Amygdala (tissue), 56 donors: ENCODE results near the gene PARN.
"Not testable (repeated sequence)": the region's sequence is repeated elsewhere in the genome, so short reads cannot be mapped to it uniquely, and the experiment has no call there.

Experiments used
- DNase-seq, 56 donors: peaks; one replicate each; lab custom pipeline; 2025; lab: John Stamatoyannopoulos, UW

PARN gene, protein sequence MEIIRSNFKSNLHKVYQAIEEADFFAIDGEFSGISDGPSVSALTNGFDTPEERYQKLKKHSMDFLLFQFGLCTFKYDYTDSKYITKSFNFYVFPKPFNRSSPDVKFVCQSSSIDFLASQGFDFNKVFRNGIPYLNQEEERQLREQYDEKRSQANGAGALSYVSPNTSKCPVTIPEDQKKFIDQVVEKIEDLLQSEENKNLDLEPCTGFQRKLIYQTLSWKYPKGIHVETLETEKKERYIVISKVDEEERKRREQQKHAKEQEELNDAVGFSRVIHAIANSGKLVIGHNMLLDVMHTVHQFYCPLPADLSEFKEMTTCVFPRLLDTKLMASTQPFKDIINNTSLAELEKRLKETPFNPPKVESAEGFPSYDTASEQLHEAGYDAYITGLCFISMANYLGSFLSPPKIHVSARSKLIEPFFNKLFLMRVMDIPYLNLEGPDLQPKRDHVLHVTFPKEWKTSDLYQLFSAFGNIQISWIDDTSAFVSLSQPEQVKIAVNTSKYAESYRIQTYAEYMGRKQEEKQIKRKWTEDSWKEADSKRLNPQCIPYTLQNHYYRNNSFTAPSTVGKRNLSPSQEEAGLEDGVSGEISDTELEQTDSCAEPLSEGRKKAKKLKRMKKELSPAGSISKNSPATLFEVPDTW

DNA sequence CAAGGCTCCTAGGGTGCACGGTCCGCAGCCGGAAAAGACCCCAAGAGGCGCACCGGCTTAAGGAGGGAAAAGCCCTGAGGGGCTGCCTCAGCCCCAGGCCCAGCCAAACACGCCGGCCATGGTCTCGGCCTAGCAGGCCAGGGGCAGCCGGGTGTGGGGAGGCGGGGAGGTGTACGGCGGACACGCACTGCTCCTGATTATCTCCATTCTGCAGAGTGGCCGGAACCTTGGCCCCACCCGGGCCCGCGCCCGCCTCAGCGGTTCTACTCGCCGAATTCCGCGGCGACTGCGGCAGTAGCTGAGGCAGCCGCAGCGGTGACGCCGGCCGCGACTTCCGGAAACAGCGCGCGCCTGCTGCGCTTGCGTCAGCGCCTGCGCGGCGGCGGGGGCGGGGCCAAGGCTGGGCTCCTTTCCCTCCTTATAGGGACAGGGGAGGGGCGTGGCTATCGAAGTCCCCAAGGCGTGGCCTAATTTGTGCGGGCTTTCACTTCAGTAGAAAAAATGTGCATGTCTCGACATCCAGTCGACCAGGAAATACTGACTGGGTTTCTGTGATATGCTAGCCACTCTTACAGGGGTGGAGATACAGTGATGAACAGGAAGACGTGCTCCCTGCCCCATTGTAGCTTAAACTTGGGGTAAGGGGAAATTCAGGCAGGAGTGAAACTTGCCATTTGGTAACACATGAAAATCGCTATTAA is at the start of gene PARN:
TSS of gene PARN (minus strand) at position 342 of the 701 bp plus-strand sequence. CDS start at position 207, 135 bp downstream.
- DNase-seq, result peak; percentile 26 to 95 (median 86)

DNA sequence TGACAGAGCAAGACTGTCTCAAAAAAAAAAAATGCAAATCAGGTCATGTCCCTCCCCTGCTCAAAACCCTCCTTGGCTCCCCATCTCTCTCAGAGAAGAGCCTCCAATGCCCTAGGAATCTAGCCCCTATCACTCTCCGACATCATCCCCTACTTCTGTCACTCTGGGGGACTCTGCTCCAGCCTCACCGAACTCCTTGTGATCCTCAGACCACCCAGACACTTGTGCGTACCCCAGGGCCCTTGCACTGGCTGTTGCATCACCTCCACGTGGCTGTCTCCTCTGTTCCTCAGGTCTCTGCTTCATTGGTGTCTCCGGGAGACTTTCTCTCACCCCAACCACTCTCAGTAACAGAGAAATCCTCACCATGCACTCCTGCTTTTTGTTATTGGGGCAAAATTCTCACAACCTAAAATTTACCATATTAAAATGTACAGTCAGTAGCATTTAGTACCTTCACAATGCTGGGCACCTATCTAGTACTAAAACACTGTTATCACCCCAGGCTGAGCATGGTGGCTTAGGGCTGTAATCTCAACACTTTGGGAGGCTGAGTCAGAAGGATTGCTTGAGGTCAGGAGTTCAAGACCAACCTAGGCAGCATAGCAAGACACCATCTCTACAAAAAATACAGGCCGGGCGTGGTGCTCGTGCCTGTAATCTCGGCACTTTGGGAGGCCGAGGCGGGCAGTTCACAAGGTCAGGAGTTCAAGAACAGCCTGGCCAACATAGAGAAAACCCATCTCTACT is 48.9 kb upstream of the PARN start:
- DNase-seq, result no peak

DNA sequence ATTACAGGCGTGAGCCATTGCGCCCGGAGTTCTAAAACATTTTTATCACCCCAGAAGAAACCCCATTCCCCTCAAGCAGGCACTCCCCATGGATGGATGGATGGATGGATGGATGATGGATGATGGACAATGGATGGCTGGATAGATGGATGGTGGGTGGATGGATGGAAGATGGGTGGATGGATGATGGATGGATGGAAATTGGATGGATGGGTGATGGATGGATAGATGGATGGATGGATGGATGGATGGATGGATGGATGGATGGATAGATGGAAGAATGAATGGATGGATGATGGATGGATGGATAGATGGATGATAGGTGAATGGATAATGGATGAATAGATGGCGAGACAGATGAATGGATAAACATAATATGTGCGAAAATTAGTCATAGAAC is 47.6 kb upstream of the PARN start:
- no peak for DNase-seq

DNA sequence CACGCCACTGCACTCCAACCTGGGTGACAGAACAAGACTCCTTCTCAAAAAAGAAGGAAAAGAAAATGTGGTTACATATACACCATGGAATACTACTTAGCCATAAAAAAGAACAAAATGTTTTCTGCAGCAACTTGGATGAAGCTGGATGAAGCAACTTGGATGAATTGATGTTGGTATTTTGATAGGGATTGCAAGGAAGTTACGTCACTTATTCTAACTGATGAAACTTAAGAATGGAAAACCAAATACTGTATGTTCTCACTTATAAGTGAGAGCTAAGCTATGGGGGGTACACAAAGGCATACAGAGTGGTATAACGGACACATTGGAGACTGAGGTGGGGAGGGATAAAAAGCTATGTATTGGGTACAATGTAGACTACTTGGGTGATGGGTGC is 46.6 kb upstream of the PARN start:
- DNase-seq, result no peak

DNA sequence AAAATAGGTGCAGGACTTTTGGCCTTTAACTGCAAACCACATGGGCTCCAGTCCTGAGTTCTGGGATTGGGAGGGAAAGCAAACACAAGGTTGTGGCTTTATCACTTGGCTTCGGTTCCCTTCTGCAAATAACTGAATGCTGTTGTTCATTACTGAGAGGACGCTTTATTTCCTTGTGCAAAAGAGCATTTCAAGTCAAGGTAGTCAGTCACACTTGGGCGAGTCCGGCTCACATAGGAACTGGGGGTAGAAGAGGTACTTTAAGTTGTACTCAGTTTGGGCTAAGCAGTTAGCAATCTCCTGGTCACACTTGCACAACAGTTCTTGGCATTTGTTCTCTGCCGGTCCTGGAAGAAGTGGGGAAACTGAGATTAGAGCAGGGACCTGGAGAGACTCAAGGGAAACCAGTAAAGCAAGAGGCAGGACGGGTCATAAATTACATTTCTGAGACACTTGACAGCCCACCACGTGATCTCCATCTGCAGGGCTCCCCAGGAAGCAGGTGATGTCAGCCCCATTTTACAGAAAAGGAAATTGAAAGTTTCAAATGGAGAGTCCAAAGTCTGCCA is 42.4 kb upstream of the PARN start:
- DNase-seq, result no peak

DNA sequence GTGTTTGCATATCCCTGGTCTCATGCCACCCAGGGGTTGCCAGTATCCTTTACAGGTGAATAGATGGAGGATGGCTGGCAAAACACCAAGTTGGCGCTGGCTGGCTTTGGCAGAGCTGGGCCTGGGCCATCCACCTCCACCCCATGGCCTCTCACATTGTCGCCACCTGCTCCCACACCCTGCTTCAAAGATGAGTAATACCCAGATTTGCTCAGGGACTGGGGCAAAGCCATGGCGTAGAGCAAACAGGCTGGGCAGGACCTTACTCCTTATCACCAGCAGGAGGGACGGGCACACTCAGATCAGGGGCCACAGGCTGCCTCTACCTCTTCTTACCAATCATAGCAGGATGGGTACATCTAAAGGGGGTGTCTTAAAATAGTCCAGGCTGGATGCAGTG is 39.7 kb upstream of the PARN start:
- DNase-seq, result peak in 1 of 56 donors; percentile 2

DNA sequence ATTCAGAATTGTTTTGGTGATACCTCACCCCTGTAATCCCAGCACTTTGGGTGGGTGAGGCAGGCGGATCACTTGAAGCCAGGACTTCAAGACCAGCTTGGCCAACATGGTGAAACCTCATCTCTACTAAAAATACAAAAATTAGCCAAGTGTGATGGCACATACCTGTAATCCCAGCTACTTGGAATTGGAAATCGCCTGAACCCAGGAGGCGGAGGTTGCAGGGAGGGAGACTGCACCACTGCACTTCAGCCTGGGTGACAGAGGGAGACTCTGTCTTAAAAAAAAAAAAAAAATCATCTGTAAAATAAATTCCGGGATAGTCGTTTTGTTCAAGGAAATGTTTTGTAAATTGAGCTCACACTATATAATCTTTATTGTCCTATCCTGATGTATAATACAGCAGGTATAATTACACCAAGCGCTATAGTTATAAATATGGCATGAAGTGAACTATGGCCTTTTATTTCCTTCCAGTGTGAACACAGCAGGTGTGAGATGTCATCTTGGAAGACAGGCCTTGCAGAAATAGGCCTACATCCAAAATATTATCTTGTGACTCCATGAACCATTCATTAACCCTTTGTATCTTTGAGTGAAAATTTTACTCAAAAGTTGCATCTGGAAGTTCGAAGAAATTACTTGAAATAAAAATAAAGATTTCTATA is 38.6 kb upstream of the PARN start:
- no peak for DNase-seq

DNA sequence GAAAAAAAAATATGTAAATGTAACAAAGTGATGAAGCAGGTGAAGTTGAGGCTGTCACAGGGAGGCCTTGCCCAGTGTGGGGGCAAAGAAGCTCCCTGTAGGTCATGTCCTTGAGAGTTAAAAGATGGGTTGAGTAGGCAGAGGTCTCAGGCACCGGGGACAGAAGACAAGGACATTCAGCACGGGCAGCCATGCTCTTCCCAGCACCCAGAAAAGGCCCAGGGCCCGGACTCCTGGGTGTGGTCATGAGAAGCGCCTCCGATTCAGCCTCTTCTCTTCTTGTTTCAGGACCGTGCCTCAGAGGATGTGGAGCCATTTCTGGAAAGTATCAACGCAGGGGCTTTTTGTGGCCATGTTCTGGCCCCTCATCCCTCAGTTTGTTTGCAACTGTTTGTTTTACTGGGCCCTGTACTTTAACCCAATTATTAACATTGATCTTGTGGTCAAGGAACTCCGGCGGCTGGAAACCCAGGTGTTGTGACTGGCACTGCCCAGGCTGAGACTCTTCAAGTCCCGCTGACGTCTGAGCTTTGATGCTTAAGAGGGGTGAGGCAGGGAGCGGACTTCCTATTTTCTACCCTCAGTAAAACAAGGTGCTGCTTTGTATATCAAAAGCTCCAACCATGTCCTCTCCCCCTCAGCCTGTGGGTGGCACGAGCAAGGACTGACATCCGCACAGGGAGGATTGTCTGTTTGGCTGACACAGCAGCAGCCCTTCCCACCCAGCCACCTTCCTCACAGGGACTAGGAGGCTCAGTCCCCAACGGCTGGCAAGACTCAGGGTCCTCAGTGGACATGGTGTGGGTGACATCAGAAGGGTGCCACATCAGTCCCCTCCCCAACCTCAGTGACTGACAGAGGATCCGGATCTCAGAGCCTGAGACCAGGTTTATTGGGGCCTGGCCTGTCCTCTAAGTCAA is 37.5 kb upstream of the PARN start:
- no peak for DNase-seq

DNA sequence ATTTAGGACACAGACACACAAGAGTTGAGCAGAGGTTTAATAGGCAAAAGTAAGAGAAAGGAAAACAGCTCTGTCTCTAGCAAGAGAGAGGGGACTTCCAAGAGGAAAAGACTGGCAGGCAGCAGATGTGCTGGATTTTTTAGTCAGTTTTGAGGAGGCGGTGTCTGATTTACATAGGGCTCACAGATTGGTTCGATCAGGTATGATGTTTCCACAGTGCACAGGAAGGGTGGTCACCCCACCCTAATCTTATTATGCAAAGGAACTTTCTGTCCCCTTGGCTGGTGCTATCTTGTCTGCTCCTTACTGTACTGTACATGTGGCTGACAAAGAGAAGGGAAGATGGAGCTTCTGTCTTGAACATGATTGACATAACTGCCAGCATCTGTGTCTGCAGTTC is 28.0 kb upstream of the PARN start:
- no peak for DNase-seq

DNA sequence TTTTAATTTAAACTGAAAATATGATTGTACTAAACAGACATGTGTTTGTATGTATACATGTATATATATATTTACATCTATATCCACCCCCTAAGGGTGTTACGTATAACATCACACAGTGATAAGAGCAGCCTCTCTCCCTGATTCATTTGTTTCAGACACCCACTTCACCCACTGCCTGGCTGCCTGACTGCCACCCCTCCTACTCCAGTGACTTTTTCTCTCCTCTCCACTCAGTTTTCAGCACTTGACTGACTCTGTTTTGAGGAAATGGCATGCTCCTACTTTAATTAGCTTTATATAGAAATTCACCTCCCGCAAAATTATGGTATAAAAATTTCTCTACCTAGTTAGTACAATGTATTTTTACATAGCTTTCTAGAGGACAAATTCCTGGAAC is 22.7 kb upstream of the PARN start:
- DNase-seq, result no peak

DNA sequence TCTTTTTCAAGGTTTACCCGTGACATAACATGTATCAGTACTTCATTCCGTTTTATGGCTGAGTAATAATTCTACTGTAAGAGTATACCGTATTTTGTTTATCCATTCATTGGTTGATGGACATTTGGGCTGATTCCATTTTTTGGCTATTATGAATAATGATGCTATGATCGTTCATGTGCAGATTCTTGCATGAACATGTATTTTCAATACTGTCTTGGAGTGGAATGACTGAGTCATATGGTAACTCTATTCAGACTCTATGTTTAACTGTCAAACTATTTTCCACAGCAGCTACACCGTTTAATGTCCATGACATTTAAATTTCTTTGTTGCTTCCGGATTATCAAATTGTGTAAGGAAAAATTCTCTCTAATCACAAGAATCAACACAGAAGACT is 20.6 kb upstream of the PARN start:
- DNase-seq, result no peak

DNA sequence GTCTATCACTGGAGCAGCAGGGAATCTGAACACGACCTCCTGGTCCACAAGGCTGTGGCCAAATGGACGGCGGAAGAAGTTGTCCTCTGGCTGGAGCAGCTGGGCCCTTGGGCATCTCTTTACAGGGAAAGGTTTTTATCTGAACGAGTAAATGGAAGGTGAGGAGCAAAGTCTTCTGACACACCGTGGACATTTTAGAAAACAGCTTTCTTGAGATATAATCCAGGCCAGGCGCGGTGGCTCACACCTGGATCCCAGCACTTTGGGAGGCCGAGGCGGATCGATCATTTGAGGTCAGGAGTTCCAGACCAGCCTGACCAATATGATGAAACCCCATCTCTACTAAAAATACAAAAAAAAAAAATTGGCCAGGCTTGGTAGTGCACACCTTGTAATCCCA is 19.8 kb upstream of the PARN start:
- DNase-seq, result no peak

DNA sequence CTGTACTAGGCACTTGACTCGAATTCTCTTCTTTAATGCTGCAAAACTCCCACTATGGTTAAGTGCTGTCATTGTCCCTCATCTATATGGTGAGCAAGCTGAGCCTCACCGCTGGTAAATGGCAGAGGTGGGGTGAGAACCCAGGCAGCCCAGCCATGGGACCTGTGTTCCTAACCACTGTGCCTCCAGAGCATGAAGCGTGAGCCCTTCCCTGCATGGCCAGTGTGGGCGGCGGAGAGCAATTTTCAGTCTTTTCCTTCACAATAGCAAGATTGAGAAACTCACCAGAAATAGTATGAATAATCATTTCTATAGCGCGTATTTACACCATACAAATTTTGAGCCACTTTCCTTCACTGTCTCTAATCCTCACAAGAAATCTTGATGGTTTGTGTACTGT is 11.9 kb upstream of the PARN start:
- DNase-seq, result no peak

DNA sequence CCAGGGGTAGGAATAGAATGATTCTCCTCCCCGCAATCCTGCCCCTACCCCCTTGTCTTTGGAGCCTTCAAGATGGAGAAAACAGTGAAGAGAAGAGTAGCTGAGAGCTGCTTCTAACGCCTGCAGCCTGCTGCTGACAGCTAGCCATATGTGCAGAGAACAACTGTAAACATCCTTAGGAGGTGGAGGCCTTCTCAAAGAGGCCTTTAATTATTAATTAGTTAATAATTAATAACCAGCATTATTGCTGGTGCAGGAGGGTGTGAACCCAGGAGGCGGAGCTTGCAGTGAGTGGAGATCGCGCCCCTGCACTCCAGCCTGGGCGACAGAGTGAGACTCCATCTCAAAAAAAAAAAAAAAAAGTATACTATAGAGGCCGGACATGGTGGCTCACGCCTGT is 11.1 kb upstream of the PARN start:
- no peak for DNase-seq

DNA sequence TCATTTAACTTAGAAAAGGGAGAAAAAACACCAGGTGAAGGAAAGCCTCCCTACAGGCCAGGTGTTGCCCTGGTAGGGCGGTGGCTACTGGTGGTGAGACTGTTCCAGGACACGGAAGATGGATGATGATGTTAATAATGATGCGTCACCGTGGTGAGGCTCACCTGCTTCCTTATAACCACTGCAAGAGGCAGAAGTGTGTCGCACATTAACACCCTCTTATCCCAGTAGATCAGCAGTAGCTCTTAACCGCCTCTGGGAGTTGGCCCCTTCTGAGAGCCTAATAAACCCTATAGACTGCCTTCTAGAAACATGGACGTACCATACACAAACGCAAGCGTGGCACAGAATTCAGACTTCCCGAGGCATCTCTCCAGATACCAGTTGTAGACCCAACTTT is 10.5 kb upstream of the PARN start:
- DNase-seq, result no peak

DNA sequence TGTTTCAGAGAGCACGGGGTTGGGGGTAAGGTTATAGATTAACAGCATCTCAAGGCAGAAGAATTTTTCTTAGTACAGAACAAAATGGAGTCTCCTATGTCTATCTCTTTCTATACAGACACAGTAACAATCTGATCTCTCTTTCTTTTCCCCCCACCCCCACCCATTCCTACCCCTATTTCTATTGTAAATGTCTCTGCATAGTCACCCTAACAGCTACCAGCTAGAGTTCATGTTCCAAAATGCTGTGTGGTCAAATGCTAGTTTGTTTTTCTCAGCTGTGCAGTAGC is 6.8 kb upstream of the PARN start:
- not testable (repeated sequence) for DNase-seq

DNA sequence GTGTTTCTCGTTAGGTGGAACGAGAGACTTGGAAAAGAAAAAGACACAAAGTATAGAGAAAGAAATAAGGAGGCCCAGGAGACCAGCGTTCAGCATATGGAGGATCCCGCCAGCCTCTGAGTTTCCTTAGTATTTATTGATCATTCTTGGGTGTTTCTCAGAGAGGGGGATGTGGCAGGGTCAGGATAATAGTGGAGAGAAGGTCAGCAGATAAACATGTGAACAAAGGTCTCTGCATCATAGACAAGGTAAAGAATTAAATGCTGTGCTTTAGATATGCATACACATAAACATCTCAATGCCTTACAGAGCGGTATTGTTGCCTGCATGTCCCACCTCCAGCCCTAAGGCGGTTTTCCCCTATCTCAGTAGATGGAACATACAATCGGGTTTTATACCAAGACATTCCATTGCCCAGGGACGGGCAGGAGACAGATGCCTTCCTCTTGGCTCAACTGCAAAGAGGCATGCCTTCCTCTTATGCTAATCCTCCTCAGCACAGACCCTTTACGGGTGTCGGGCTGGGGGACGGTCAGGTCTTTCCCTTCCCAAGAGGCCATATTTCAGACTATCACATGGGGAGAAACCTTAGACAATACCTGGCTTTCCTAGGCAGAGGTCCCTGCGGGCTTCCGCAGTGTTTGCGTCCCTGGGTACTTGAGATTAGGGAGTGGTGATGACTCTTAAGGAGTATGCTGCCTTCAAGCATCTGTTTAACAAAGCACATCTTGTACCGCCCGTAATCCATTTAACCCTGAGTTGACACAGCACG is 6.3 kb upstream of the PARN start:
- DNase-seq, result not testable (repeated sequence)

DNA sequence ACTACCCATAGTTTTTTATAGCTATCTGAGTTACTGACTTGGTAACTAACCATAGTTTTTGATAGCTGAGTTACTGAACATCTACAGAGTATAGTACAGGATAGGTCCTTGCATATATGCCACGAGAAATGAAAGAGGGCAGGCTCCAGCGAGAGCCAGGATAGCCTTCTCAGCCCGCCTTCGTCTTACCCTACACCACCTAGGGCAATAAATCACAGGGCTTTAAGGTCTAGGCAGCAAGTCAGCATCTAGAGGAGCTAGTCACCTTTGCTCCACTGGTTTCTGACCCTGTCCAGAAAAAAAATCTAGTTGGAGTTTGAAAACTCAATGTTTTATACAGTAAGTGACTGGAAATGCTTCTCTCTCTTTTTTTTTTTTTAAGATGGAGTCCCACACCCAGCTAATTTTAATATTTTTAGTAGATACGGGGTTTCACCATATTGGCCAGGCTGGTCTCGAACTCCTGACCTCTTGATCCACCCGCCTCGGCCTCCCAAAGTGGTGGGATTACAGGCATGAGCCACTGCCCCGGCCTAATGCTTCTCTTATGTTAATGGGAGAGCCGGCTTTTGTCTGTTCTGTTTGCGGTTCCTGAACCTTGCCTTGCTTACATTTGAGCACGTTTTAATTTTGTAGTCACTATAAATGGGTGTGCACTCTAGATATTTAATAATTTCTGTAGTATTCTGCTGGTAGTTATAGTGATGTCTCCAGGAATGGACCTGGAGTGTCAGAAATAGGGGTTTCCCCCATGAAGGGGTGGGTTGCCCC is 5.5 kb upstream of the PARN start:
- no peak for DNase-seq
